ENCODE data around the gene SH2D2A. TPM values are rescaled to one million over a fixed set of nuclear protein-coding genes. Genes with fewer than 3 reads are reported as not detected.

The SH2D2A gene
- total RNA-seq, 1 donor from 2014 or later = 286 TPM

DNA sequence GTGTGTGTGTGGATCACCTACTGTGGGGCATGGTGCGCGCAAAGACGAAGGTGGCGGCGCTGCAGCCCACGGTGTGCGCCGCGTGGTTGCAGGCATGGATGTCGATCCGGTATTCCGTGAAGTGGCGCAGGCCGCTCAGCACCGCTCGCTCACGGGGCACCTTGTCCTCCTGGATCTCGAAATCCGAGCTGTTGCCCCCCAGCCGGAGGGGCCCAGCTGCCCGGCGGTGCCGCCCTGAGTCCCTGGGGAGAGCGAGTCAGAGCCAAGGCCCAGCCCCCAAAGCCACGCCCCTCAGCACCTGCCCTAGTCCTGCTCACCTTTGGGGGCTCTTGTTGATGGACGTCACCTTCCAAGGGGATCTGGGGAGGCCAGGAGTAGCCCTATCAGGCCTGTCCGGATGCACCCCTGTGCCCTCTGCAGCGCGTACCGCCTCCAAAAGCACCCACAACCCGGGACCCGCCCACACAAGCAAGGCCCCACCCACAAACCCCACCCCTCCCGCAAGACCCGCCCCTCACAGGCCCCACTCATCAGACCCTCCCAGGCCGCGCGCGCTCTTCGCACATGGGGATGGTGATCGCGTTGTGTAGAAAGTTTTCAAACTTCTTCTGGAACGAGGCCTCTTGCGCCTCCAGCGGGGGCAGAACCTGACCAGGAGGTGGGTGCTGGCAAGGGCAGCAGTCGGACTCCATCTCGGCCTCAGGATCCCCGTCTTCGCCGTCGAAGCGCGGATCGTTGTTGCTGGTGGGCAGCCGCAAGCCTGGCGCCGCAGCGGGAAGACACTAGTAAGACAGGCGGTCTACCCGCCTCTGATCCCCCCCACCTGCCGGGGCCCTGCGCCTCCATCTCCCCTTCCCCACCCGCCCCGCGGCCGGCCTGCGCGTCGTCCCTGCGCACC is 28.7 kb upstream of the SH2D2A start:
- no peak for DNase-seq (ENCODE audit: low spot score)
- Mint-ChIP-seq H3K4me1 (ENCODE audit: low read depth) (peaks cover 28% of the 10 kb centered on the region), H3K36me3 (ENCODE audit: low read depth) (peaks cover 2% of the 10 kb centered on the region), H3K27me3 (ENCODE audit: insufficient read depth) (peaks cover 48% of the 10 kb centered on the region), H3K9me3 (no peaks in the 10 kb centered on the region), H3K4me3 (peak overlapping the region; percentile 64), H3K27ac (no peak overlapping the region)
- intact Hi-C loops (cut with micrococcal nuclease) = loop anchor here (1.0 to 5.0 kb wide), 2 partner anchors 11 to 33 kb away; no protein-coding TSS in a partner anchor

DNA sequence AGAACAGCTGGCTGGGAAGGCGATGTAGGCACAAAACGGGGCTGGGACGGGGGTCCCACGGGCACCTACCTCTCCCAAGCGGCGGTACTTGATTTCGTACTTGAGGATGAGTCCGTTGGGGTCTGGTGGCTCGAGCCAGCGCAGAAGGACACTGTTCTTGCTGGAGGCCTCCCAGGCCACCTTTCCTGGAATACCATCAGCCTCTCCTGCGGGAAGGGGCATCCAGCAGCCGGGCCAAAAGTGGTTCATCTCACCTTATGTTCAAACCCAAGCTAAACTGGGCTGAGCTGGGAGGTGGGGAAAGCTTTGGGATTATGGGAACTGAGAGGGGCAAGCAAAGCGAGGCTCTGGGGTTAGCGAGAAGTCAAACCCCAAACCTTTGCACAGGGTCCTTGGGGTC is 28.0 kb upstream of the SH2D2A start:
- DNase-seq (ENCODE audit: low spot score) = no peak
- no peaks in the 10 kb centered on the region for H3K9me3 Mint-ChIP-seq
- H3K36me3 Mint-ChIP-seq (ENCODE audit: low read depth) = peaks cover 2% of the 10 kb centered on the region
- H3K4me3 Mint-ChIP-seq = peak overlapping the region; percentile 49
- peaks cover 48% of the 10 kb centered on the region for H3K27me3 Mint-ChIP-seq (ENCODE audit: insufficient read depth)
- H3K4me1 Mint-ChIP-seq (ENCODE audit: low read depth) = peaks cover 31% of the 10 kb centered on the region
- intact Hi-C loops (cut with micrococcal nuclease) = loop anchor here (1.0 to 5.0 kb wide), 2 partner anchors 10 to 32 kb away; no protein-coding TSS in a partner anchor
- H3K27ac Mint-ChIP-seq = no peak overlapping the region

DNA sequence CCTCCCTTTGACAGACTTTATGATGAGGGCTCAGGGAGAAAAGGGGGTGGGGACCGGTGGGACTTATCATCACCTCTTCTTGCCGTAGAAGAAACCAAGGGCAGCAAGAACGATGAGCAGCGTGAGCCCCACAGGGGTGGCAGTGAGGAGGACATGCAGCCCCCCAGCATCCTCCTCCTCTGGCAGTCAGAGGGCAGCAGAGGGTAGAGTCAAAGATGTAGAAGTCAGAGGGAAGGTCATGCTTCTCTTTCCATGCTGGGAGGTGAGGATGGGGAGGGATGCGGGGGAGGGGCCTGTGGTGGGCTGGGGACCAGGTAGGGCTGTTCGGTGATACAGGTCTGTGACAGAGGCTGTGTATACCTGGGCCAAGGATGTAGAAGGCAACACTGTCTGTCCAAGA is 27.5 kb upstream of the SH2D2A start:
- H3K9me3 Mint-ChIP-seq = no peaks in the 10 kb centered on the region
- peak overlapping the region; percentile 52 for H3K4me3 Mint-ChIP-seq
- peaks cover 32% of the 10 kb centered on the region for H3K4me1 Mint-ChIP-seq (ENCODE audit: low read depth)
- no peak overlapping the region for H3K27ac Mint-ChIP-seq
- DNase-seq (ENCODE audit: low spot score) = no peak
- intact Hi-C loops (cut with micrococcal nuclease) = no loop called here
- peaks cover 48% of the 10 kb centered on the region for H3K27me3 Mint-ChIP-seq (ENCODE audit: insufficient read depth)
- peaks cover 2% of the 10 kb centered on the region for H3K36me3 Mint-ChIP-seq (ENCODE audit: low read depth)

DNA sequence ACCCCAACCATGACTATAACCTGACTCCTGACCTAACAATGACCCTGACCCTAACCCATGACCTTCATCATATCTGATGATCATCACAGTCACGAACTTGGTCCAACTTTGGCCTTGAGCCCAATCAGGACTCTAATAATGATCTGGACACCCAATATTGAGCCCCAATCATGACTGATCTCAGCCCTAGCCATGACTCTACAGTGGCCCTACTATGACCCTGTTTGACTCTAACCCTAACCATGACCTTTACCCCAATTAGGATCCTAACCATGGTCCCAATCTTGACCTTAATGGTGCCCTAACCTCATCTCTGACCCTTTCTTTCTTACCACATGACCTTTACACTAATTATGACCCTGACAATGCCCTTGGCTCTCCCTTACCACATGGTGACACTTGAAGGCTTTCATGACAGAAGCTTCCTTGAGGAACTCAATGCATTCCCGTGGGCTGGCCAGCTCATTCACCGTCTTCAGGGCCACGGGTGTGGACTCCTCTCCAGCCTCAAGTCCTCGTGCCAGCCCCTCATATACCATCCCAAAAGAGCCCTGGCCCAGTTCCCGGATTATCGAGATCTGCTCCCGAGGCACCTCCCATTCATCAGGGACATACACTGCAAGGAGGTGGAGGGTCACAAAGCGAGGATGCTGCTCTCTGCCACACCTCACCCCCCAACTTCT is 26.1 kb upstream of the SH2D2A start:
- DNase-seq (ENCODE audit: low spot score) = no peak
- intact Hi-C loops (cut with micrococcal nuclease) = no loop called here
- no peaks in the 10 kb centered on the region for H3K9me3 Mint-ChIP-seq
- H3K4me1 Mint-ChIP-seq (ENCODE audit: low read depth) = peaks cover 30% of the 10 kb centered on the region
- H3K36me3 Mint-ChIP-seq (ENCODE audit: low read depth) = peaks cover 2% of the 10 kb centered on the region
- no peak overlapping the region for H3K27ac Mint-ChIP-seq
- no peak overlapping the region for H3K4me3 Mint-ChIP-seq
- peaks cover 42% of the 10 kb centered on the region for H3K27me3 Mint-ChIP-seq (ENCODE audit: insufficient read depth)

DNA sequence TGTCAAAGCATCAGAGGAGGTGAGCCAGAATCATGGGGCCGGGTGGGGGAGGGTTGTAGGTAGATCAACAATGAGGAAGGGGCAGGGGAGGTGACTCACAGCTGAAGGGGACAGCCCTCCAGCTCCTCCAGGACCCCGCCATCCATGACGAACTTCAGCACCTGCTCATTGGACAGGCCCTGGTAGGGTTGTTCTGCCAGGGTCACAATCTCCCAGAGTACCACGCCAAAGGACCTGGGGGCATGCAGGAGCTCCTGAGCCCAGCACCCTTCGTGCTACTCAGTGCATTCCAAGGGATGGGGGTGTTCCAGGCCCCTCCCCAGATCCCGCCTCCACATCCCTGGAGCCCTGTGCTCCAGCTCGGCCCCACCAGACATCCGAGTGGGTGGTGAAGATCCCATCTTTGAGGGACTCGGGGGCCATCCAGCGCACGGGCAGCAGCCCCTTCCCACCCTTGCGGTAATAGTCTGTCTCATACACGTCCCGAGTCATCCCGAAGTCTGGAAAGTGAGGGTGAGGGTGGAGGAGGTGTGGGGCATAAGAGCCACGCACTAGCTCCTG is 24.7 kb upstream of the SH2D2A start:
- DNase-seq (ENCODE audit: low spot score) = no peak
- intact Hi-C loops (cut with micrococcal nuclease) = no loop called here
- peaks cover 43% of the 10 kb centered on the region for H3K4me1 Mint-ChIP-seq (ENCODE audit: low read depth)
- H3K27ac Mint-ChIP-seq = no peak overlapping the region
- H3K4me3 Mint-ChIP-seq = no peak overlapping the region
- H3K9me3 Mint-ChIP-seq = no peaks in the 10 kb centered on the region
- H3K27me3 Mint-ChIP-seq (ENCODE audit: insufficient read depth) = peaks cover 32% of the 10 kb centered on the region
- peaks cover 2% of the 10 kb centered on the region for H3K36me3 Mint-ChIP-seq (ENCODE audit: low read depth)

DNA sequence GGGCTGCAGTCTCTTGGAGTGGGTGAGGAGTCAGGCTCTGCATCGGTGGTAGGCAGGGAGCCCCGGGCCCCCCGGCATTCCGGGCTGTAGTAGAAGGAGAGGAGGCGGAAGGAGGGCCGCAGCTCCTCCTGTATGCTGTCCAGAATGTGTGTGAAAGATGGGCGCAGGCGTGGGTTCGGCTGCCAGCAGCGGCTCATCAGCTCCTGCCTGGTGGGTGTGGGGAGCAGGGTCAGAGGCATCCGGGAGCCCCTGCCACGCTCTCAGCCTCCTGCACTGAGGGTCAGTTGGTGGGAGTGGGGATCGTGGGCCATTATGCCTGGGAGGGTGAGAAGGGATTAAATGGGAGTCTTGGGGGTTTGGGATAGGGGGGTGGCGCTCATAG is 24.2 kb upstream of the SH2D2A start:
- H3K9me3 Mint-ChIP-seq = no peaks in the 10 kb centered on the region
- no peak overlapping the region for H3K27ac Mint-ChIP-seq
- H3K4me3 Mint-ChIP-seq = no peak overlapping the region
- intact Hi-C loops (cut with micrococcal nuclease) = no loop called here
- H3K27me3 Mint-ChIP-seq (ENCODE audit: insufficient read depth) = peaks cover 27% of the 10 kb centered on the region
- H3K4me1 Mint-ChIP-seq (ENCODE audit: low read depth) = peaks cover 48% of the 10 kb centered on the region
- peaks cover 2% of the 10 kb centered on the region for H3K36me3 Mint-ChIP-seq (ENCODE audit: low read depth)
- DNase-seq (ENCODE audit: low spot score) = no peak

DNA sequence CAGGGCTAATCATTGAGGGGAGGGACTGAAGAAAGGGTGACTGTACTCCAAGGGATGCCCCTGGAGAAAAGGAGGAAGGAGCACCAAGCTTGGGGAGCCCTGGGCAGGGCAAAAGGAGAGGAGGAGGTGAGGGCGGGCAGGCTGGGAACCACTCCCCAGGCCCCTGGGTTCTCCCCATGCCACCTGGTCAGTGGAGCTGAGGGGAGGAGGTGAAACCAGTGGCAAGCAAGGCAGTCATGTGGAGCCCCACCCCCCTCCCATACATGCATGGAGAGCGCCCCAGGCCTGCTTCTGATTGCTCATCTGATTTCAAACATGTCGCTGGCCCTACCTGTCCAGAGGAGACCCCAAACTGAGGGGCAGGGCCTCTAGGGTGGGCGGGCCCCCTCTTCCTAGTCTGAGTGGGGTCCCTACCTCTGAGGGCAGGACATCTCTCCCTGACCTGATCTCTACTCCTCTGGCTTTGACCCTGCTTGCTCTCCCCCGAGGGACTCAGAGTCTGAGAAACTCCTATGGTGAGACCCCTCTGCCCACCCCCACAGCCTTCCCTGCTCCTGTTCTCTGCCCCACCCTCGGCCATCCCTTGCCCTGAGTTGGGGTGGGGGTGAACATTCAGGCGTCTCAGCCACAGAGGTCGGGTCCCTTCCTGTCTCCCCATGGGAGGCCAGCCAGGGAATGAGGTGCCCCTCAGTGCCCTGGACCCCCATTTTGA is 23.7 kb upstream of the SH2D2A start:
- H3K27me3 Mint-ChIP-seq (ENCODE audit: insufficient read depth) = peaks cover 23% of the 10 kb centered on the region
- no peaks in the 10 kb centered on the region for H3K9me3 Mint-ChIP-seq
- peaks cover 54% of the 10 kb centered on the region for H3K4me1 Mint-ChIP-seq (ENCODE audit: low read depth)
- H3K36me3 Mint-ChIP-seq (ENCODE audit: low read depth) = peaks cover 2% of the 10 kb centered on the region
- intact Hi-C loops (cut with micrococcal nuclease) = no loop called here
- no peak overlapping the region for H3K4me3 Mint-ChIP-seq
- H3K27ac Mint-ChIP-seq = no peak overlapping the region
- no peak for DNase-seq (ENCODE audit: low spot score)

DNA sequence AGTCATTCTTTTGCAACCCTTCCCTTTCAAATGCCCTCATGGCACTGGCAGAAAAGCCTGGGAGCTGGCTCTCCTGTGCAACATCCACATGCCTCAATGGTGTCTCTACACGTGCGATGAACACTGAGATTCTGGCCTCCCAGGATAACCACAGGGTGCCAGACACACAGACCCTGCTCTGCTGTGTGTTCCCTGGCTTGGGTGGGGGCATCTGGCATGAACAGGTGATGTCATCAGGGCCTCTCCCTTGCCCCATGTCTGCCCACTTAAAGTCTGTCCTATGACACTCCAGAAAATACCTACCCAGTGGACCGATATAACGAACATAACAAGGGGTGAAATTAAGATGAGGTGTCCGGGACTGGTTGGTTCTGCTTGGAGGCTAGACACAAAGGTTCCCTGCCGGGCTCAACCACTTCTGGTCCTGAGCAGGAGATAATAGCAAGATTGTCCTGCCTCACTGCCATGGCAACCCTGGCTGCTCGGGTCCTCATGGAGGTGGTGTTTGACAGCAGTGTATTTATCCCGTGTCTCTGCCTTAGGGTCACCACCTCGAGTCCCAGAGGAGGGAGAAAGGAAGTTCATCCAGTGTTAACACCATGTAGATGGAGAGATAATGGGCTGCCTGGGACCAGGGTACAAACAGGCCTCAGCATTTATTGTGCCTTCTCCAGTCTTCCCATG is 22.9 kb upstream of the SH2D2A start:
- H3K9me3 Mint-ChIP-seq = no peaks in the 10 kb centered on the region
- peaks cover 2% of the 10 kb centered on the region for H3K36me3 Mint-ChIP-seq (ENCODE audit: low read depth)
- no peak overlapping the region for H3K27ac Mint-ChIP-seq
- peaks cover 18% of the 10 kb centered on the region for H3K27me3 Mint-ChIP-seq (ENCODE audit: insufficient read depth)
- DNase-seq (ENCODE audit: low spot score) = no peak
- intact Hi-C loops (cut with micrococcal nuclease) = loop anchor here (1.0 to 2.0 kb wide), 3 partner anchors 21 to 51 kb away; partner anchors contain the start of gene NTRK1
- peaks cover 56% of the 10 kb centered on the region for H3K4me1 Mint-ChIP-seq (ENCODE audit: low read depth)
- H3K4me3 Mint-ChIP-seq = no peak overlapping the region

DNA sequence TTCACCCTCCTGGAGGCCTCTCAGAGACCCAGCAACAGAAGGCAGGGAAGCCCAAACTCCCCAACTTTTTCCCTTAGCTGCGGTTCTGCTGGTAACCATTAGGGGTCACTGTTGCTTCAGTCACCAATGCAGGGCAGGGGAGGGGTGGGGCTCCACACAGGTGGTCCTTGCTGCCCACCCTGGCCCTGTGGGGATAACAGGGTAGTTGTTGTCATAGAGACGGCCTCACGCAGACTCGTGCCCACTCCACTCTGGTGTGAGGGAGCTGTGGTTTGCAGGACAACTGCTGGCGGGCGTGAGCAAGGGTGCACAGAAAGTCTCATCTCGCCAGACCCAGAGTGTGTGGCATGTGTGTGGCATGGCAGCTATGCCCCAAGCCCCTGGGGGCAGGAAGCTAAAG is 22.3 kb upstream of the SH2D2A start:
- intact Hi-C loops (cut with micrococcal nuclease) = loop anchor here (1.0 to 2.0 kb wide), 3 partner anchors 21 to 51 kb away; partner anchors contain the start of gene NTRK1
- Mint-ChIP-seq H3K27me3 (ENCODE audit: insufficient read depth) (peaks cover 14% of the 10 kb centered on the region), H3K36me3 (ENCODE audit: low read depth) (peaks cover under 1% of the 10 kb centered on the region), H3K9me3 (no peaks in the 10 kb centered on the region), H3K27ac (peak overlapping the region; percentile 54), H3K4me1 (ENCODE audit: low read depth) (peaks cover 58% of the 10 kb centered on the region), H3K4me3 (peak overlapping the region; percentile 24)
- no peak for DNase-seq (ENCODE audit: low spot score)

DNA sequence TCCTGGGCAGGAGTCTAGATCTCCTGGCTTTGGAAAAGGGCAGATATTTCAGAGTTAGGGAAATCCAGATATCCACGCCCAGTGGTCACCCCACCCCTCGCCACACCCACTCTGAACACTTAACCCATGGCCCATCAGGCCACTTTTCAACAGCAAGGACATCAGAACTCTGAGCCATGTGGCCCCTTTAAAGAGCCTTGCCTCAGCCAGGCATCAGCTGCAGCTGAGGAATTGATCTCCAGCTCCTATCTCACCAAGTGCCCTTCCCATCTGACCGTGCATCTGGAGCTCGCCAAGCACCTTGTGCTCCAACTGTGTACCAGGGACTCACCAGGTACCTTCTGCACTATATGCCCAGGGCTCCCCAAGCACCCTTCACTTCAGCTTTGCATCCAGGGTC is 20.2 kb upstream of the SH2D2A start:
- peaks cover 6% of the 10 kb centered on the region for H3K27me3 Mint-ChIP-seq (ENCODE audit: insufficient read depth)

DNA sequence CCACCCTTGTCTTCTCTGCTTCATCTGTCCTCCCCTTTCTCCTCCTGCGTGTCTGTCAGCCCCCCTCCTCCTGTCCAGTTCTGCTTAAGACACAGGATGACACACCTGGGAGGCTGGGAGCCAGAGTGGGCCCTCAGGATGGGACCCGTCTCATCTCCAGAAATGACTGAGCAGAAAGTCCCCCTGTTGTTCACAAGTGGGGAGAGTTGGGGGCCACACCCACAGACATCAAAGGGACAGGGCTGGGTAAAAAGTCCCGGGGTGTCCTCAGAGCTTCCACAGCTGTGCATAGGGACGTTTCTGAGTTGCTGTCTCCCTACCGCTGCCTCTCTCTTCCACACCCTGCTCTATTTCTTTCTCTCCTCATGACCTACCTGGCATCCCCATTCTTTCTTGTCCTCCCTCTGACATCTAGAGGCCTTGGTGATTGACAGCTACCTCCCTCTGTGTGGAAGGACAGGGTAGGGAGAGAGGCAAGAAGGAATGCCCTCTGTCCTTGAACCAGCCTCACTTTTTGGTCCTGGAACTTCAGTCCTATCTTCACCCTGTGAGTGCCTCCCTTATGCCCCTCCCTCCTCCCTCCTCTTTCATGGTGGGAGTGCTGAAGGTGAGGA is 19.5 kb upstream of the SH2D2A start:
- Mint-ChIP-seq H3K9me3 (no peaks in the 10 kb centered on the region), H3K36me3 (ENCODE audit: low read depth) (no peaks in the 10 kb centered on the region), H3K27me3 (ENCODE audit: insufficient read depth) (peaks cover 6% of the 10 kb centered on the region), H3K4me1 (ENCODE audit: low read depth) (peaks cover 72% of the 10 kb centered on the region), H3K27ac (peak overlapping the region; percentile 90), H3K4me3 (peak overlapping the region; percentile 57)
- intact Hi-C loops (cut with micrococcal nuclease) = no loop called here
- DNase-seq (ENCODE audit: low spot score) = peak; percentile 76

More for the DNA sequence above, 20.2 kb upstream of the SH2D2A start:
- intact Hi-C loops (cut with micrococcal nuclease) = no loop called here
- no peak for DNase-seq (ENCODE audit: low spot score)
- H3K4me1 Mint-ChIP-seq (ENCODE audit: low read depth) = peaks cover 71% of the 10 kb centered on the region
- no peaks in the 10 kb centered on the region for H3K36me3 Mint-ChIP-seq (ENCODE audit: low read depth)
- peak overlapping the region; percentile 65 for H3K4me3 Mint-ChIP-seq
- peak overlapping the region; percentile 90 for H3K27ac Mint-ChIP-seq
- no peaks in the 10 kb centered on the region for H3K9me3 Mint-ChIP-seq

Measured in activated T-helper 1 cell treated with anti-CD3 and anti-CD28 coated beads, Interleukin-12 subunit alpha, Interleukin-12 subunit beta, Interleukin-2, Interleukin-4 antibody, amounts not matched to agents 30 ng/mL and 10 ng/mL and 1 ng/mL, durations not matched to agents 14 hours and 24 hours and 36 hours (primary cell).